ENCODE results near the gene F13A1. TPM values are rescaled to one million over a fixed set of nuclear protein-coding genes. Genes with fewer than 3 reads are reported as not detected.

The F13A1 gene
- total RNA-seq, 2 donors from 2014 or later = 19.8 to 27.5 TPM

GRCh38 chr6:6282716-6283115 lies 37.7 kb downstream of the F13A1 start:
- ATAC-seq (no peak), DNase-seq (no peak)
- intact Hi-C loops (cut with DNase I) = no loop called here
- TF ChIP-seq CTCF (IDR thresholded peaks at IDR 0.05) (no peak), POLR2A (IDR thresholded peaks at IDR 0.05) (no peak)
- no peaks in the 10 kb centered on the region for H3K27me3 ChIP-seq
- no peak overlapping the region for H3K4me3 ChIP-seq
- H3K9me3 ChIP-seq = no peaks in the 10 kb centered on the region
- H3K36me3 ChIP-seq (replicated peaks in 1 of 2; ENCODE audit: insufficient read depth in 1 of 2, low read depth in 2 of 2) = no peaks in the 10 kb centered on the region
- H3K4me1 ChIP-seq = no peaks in the 10 kb centered on the region
- 29 to 65% methylated on average over 1 of the region's 1 CpG for WGBS, 2 donors
- H3K27ac ChIP-seq = no peak overlapping the region

GRCh38 chr6:6277413-6277812 lies 43.0 kb downstream of the F13A1 start:
- Histone ChIP-seq H3K4me1 (no peaks in the 10 kb centered on the region), H3K36me3 (replicated peaks in 1 of 2; ENCODE audit: insufficient read depth in 1 of 2, low read depth in 2 of 2) (no peaks in the 10 kb centered on the region), H3K9me3 (no peaks in the 10 kb centered on the region), H3K27ac (no peak overlapping the region), H3K27me3 (no peaks in the 10 kb centered on the region), H3K4me3 (no peak overlapping the region)
- no peak for DNase-seq
- no peak for TF ChIP-seq POLR2A (IDR thresholded peaks at IDR 0.05)
- TF ChIP-seq CTCF (IDR thresholded peaks at IDR 0.05) = no peak
- WGBS, 2 donors = 64 to 80% methylated on average over 4 of the region's 4 CpGs
- intact Hi-C loops (cut with DNase I) = no loop called here
- no peak for ATAC-seq

- Histone ChIP-seq H3K4me1 (no peaks in the 10 kb centered on the region), H3K36me3 (replicated peaks in 1 of 2; ENCODE audit: insufficient read depth in 1 of 2, low read depth in 2 of 2) (no peaks in the 10 kb centered on the region), H3K27ac (no peak overlapping the region), H3K27me3 (no peaks in the 10 kb centered on the region), H3K4me3 (no peak overlapping the region), H3K9me3 (no peaks in the 10 kb centered on the region)
- ATAC-seq (no peak), DNase-seq (no peak)
- 47 to 50% methylated on average over 7 of the region's 7 CpGs for WGBS, 2 donors
- intact Hi-C loops (cut with DNase I) = no loop called here
- TF ChIP-seq POLR2A (IDR thresholded peaks at IDR 0.05) (no peak), CTCF (IDR thresholded peaks at IDR 0.05) (no peak)
Observed at GRCh38 chr6:6270948-6271535, 49.4 kb downstream of the F13A1 start.

GRCh38 chr6:6260196-6260722 lies 60.2 kb downstream of the F13A1 start:
- Histone ChIP-seq H3K27ac (no peak overlapping the region), H3K4me3 (no peak overlapping the region), H3K9me3 (no peaks in the 10 kb centered on the region), H3K4me1 (no peaks in the 10 kb centered on the region), H3K36me3 (replicated peaks in 1 of 2; ENCODE audit: insufficient read depth in 1 of 2, low read depth in 2 of 2) (no peaks in the 10 kb centered on the region), H3K27me3 (no peaks in the 10 kb centered on the region)
- intact Hi-C loops (cut with DNase I) = no loop called here
- WGBS, 2 donors = 73 to 78% methylated on average over 6 of the region's 6 CpGs
- DNase-seq (no peak), ATAC-seq (no peak)
- TF ChIP-seq CTCF (IDR thresholded peaks at IDR 0.05) (no peak), POLR2A (IDR thresholded peaks at IDR 0.05) (no peak)

GRCh38 chr6:6256886-6257285 lies 63.6 kb downstream of the F13A1 start:
- Histone ChIP-seq H3K36me3 (replicated peaks in 1 of 2; ENCODE audit: insufficient read depth in 1 of 2, low read depth in 2 of 2) (no peaks in the 10 kb centered on the region), H3K4me1 (no peaks in the 10 kb centered on the region), H3K27ac (no peak overlapping the region), H3K4me3 (no peak overlapping the region), H3K27me3 (no peaks in the 10 kb centered on the region), H3K9me3 (no peaks in the 10 kb centered on the region)
- DNase-seq = no peak
- WGBS, 2 donors = 46 to 67% methylated on average over 2 of the region's 2 CpGs
- intact Hi-C loops (cut with DNase I) = no loop called here
- ATAC-seq = no peak
- TF ChIP-seq POLR2A (IDR thresholded peaks at IDR 0.05) (no peak), CTCF (IDR thresholded peaks at IDR 0.05) (no peak)
